Epithelial cell of proximal tubule (primary cell): ENCODE results near the gene DACH1. TPM values are rescaled to one million over a fixed set of nuclear protein-coding genes. Genes with fewer than 3 reads are reported as not detected.
A peak's percentile ranks its signal among the peaks of the same experiment; 100 is the strongest.
"Not testable (repeated sequence)": the region's sequence is repeated elsewhere in the genome, so short reads cannot be mapped to it uniquely, and the experiment has no call there.

Experiments used
- DNase-seq: peaks from one replicate; pipeline ENCODE4 v3.0.0-alpha.2; 2011; ENCODE audit warnings: low read depth
- H3K4me3 ChIP-seq: 2 replicates; pipeline ENCODE4 v1.5.1; 2011; ENCODE audit warnings: low read depth, mild to moderate bottlenecking, low read length
- CTCF ChIP-seq: conservative IDR thresholded peaks from 2 replicates; pipeline ENCODE4 v1.5.1; 2012; ENCODE audit warnings: low read depth, mild to moderate bottlenecking, low read length
- total RNA-seq: library from RNA; depleted of rRNA; stranded (reverse); fragments of >200 nt; gene quantifications from 2 replicates; pipeline ENCODE4 v1.2.3, GENCODE V29; 2015

DACH1 gene
- 0.86 TPM in 1 of 2 replicates, not detected in the other for total RNA-seq

- H3K4me3 ChIP-seq, result peak within 1 kb of the TSS; percentile 61
- no peak for TF ChIP-seq CTCF
- DNase-seq, result no peak
These were observed at the start of gene DACH1 for GRCh38 chr13:71867131-71867814. DACH1 (minus strand) TSS chr13:71867204.

- H3K4me3 ChIP-seq, result no peak overlapping the region
- TF ChIP-seq CTCF, result no peak
- no peak for DNase-seq
These were observed 46.7 kb upstream of the DACH1 start for GRCh38 chr13:71913717-71914116.

GRCh38 chr13:71912524-71912923 lies 45.5 kb upstream of the DACH1 start:
- TF ChIP-seq CTCF, result no peak
- no peak overlapping the region for H3K4me3 ChIP-seq
- DNase-seq, result no peak

- no peak for TF ChIP-seq CTCF
- H3K4me3 ChIP-seq, result no peak overlapping the region
- no peak for DNase-seq
These were observed 39.4 kb upstream of the DACH1 start for GRCh38 chr13:71906448-71906847.

GRCh38 chr13:71902676-71903075 lies 35.7 kb upstream of the DACH1 start:
- no peak for TF ChIP-seq CTCF
- no peak overlapping the region for H3K4me3 ChIP-seq
- DNase-seq, result no peak

GRCh38 chr13:71893506-71893905 lies 26.5 kb upstream of the DACH1 start:
- H3K4me3 ChIP-seq, DNase-seq: not testable (repeated sequence)

GRCh38 chr13:71886880-71887279 lies 19.9 kb upstream of the DACH1 start:
- no peak for TF ChIP-seq CTCF
- no peak overlapping the region for H3K4me3 ChIP-seq
- no peak for DNase-seq
